Fibroblast of peridontal ligament (primary cell): Measurements from ENCODE around the gene NR1H2.
"Not testable (repeated sequence)": the region's sequence is repeated elsewhere in the genome, so short reads cannot be mapped to it uniquely, and the experiment has no call there.

Experiments
- DNase-seq: peaks from one replicate; pipeline ENCODE4 v3.0.0-alpha.2; 2010; ENCODE audit errors: extremely low read depth

NR1H2 gene

DNA sequence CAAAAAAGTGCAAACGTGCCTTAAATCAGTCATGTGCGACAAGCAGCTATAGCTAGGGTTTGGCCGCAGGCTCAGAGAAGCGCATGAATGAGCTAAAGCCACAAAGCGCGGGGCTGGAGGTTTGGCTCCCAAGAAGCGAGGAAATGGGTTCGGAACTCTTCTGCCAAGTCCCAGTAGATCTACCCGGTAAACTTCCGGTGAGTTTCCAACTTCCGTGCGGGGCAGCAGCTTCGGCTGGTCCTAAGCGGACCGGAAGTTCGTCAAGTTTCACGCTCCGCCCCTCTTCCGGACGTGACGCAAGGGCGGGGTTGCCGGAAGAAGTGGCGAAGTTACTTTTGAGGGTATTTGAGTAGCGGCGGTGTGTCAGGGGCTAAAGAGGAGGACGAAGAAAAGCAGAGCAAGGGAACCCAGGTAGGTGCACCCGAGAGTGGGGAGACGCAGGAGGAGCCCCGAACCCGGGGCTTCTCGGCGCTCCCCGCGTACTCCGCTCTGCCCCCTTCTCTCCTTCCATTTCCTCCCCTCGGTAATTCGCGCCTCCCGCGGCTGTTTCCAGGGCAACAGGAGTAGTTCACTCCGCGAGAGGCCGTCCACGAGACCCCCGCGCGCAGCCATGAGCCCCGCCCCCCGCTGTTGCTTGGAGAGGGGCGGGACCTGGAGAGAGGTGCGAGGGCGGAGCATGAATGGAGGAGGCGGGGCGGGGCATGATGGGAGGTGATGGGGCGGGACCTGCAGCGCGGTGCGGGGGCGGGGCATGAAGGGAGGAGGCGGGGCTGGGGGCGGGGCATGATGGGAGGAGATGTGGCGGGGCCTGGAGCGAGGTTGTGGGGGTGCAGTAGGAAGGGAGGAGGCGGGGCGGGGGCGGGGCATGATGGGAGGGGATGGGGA, at the start of gene NR1H2:
Gene NR1H2 (plus strand): TSS at position 292 of the 885 bp plus-strand sequence. CDS start 1,149 bp downstream, outside the sequence.
- DNase-seq: peak; percentile 98

GRCh38 chr19:50327013-50327412, 49.2 kb upstream of the NR1H2 start:
- DNase-seq: no peak

DNA sequence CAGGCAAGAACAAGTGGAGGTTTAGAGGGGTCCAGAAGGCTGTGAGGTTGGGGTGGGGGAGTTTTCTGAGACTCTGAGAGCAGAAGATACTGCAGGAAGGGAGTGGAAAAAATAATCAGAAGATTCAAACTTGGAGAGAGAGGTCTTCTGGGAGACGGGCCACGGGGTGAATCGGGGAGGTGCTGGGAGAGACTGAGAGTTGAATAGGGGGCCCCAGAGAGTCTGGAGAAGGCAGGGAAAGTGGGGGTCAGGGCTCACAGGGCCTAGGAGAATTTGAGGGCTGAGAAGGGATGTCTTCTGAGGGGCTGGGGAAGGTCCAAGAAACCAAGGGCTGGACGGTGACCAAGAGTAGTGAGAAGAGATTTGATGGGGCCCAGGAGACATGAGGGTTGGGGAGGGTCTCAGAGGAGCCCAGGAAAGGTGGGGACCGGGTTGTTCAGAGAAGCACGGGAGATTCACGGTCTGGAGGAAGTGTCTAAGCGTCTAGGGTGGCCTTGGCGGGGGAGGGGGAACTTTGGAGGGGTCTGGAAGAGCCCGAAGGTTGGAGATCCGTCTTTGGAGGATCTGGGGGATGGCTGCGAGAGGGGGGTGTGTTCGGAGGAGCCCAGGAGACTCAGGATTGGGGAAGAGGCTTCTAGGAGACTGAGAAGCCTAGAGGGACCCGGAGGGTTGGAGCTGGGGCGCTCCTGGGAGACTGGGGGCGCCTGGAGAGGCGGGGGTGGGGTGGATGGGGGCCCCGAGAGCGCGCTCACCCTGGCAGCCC, 48.6 kb upstream of the NR1H2 start:
- DNase-seq: no peak

- DNase-seq: no peak
Observed at GRCh38 chr19:50328224-50328872, 47.9 kb upstream of the NR1H2 start.

DNA sequence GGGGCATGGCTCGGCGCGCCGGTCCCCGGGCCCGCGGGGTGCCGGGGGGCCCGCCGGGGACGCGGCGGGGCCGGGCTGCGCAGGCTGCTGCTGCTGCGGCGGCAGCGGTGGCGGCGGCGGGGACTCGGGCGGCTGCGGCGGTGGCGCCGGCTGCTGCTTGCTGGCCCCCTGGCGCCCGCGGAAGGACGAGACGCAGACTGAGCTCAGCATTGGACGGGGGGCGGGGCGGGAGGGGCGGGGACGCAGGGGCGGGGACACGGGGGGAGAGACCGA, 47.4 kb upstream of the NR1H2 start:
- no peak for DNase-seq

DNA sequence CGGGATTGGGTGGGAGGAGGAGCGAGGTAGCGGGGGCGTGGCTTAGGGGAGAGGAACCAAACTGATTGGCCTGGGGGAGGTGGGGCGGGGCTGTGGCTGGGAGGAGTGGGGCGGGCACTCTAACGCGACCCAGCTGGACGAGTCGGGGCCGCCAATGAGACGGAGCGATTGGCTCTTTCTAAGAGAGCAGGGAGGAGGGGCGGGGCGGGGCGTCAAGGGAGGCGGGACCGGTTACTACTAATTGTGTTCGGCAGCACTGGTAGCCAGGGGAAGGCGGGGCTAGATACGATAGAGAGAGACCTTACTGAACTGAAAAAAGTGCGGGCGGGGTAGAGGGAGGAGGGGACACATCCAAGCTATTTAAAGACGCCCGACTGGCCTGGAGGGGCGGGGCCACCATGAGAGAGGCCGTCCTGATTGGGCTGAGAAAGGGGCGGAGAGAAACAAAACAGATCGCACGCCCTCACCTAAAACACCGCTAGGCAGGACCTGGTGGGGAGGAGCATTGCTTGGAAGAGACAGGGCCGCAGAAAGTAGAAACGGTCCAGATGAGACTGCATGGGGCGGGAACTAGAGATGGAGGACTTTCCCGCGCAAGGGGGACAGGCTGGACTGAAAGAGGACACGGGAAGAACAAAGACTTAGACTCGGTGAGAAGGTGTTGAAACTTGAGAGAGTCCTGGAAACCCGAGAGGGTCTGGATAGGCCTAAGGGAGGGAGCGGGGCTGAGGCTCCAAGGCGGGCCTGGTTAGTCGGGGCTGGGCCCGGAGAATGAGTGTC, 46.9 kb upstream of the NR1H2 start, which contains the start of gene KCNC3:
Gene KCNC3 (minus strand): TSS at position 232 of the 780 bp plus-strand sequence. CDS start 295 bp downstream, outside the sequence.
- DNase-seq: peak; percentile 37

GRCh38 chr19:50329926-50330294, 46.3 kb upstream of the NR1H2 start:
- DNase-seq: not testable (repeated sequence)

DNA sequence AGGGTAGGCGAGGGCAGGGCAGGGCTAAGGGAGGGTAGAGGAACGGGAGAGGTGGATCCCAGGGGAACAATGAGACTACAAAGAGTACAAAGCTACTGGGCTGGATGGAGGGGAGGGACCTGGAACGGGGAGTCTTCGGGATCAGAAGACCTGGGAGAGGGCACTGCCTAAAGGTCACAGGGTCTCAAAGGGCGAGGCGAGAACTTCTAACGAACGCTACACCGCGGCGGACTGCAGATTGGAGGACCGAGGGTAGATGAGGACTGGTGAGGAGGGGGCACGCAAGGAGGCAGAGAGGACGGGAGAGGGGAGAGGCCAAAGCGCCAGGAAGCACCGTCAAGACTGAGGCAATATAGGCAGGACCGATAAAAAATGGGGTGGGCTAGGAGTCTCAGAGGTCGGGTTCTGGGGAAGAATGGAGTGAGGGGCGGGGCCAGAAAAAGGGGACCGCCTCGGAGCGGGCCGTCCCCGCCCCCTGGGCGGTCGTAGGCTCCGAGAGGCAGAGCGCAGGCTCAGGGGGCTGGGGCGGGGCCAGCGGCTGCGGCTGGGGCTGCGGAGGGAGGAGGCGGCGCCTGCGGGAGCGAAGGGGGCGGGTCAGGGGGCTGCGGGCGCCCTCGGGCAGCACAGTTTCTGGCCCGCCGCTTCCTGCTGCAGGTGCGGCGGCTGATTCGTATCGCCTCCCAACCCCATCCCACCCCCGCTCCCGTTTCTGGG, 45.7 kb upstream of the NR1H2 start:
- DNase-seq: no peak

GRCh38 chr19:50331221-50331993, 44.9 kb upstream of the NR1H2 start:
- DNase-seq: no peak

- DNase-seq: no peak
Observed at GRCh38 chr19:50331994-50332243, 44.3 kb upstream of the NR1H2 start.

- no peak for DNase-seq
Observed at GRCh38 chr19:50332244-50333038, 43.8 kb upstream of the NR1H2 start.

- peak; percentile 63 for DNase-seq
Observed at GRCh38 chr19:50333235-50333736, 43.0 kb upstream of the NR1H2 start.

DNA sequence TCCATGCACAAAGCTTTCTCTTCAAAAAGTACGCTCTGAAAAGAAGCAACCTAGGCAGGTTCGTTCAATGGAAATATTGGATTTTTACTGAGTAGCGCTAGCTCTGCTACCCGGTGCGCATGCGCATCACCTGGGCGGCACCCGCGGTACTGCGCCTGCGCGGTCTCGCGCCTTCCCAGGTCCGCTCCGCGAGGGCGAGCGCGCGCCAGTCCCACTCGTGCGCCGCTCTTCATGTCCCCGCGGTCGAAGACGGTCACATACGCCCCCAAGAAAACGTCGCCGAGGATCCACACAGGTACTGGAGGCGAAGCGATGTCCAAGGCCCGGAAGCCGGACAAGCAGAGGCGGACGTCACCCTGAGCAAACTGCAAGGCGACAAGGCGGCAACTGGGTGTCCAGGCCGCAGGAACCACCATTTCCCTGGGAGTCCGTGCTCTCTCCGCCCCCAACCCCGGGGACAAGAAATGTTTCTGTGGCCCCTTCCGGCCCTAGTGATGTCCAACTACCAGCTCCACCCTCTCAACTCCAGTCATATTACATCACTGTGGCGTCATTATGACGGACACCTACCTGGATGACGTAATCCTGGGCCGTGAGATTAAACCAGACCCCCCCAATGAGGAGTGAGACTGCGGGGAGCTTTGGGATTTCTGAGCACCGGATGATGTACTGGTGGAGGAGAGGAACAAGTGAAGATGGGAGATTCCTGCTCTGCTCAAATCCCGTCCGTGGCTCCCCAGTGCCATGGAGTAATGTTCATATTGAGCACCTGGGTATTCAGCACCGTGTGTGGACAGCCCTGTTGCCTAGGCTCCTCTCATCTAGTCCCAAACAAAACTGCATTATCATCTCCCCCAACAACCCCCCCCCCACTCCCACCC, 42.3 kb upstream of the NR1H2 start:
- DNase-seq: no peak

DNA sequence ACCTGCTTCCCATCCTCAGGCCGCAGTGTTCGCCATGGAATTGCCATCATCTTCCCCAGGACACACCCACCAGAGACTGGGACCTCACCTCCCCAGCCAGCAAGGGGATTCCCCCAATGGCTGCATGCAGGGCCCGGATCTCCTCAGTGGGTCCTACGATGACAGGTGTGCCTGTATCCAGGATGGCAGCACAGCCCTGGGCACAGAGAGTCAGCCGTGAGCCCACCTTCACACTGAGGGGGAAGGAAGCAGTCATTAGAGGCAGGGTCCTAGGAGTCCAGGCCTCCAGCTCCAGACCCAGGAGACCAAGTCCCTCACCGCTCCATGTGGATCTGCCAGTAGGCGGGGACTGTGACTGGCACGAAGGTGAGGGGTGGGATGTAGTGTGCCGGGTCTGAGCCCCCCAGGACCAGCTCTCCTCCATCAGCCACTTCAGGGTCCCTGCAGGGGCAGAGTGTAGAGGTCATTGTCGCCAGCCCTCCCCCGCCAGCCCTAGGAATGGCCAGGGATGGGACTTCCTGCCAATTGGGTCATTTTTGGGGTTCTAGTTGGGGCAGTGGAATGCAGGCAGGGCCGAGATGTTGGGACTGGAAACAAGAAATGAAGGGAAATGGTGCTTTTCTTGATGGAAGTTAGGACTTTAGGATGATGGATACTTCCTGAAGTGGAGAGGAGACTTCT, 41.4 kb upstream of the NR1H2 start:
- DNase-seq: no peak

DNA sequence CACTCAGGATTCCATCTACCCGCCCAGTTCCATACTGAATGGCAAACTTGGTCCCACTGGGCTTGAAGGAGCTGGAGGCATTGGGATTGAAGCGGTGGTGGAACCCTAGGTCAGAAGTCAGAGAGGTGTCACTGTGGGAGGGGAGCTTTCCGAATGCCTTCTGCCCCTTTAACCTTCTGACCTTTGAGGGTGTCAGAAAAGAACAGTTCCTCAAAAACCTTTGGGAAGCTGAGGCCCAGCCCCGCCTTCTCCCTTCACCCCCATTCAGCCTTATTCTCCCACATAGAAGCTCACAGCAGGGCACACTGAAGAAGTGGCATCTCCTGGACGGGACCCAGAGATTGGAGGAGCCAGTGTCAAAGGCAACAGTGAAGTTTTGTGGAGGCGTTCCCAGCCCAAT, 39.2 kb upstream of the NR1H2 start:
- not testable (repeated sequence) for DNase-seq

- no peak for DNase-seq
Observed at GRCh38 chr19:50340331-50340730, 35.9 kb upstream of the NR1H2 start.

DNA sequence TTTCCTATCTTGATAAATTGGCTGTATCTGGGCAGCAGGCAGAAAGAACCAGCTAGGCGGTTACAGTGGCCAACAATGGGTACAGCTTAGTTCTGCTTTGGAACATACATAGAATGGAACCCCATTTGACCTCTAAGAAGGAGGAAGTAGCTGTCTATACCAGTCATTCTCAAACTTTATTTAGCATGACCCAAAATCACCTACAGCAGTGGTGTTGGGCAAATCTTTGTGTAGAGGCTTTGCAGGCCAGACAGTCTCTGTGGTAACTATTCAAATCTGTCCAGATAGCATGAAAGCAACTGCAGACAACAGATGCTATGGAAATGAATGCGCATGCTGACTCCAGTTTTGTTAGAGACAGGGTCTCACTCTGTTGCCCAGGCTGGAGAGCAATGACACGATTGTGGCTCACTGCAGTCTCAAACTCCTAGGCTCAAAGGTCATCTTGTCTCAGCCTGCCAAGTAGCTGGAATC, 35.1 kb upstream of the NR1H2 start:
- DNase-seq: no peak
